H1 (cell line): Measurements from ENCODE around the gene VPS18. TPM values are rescaled to one million over a fixed set of nuclear protein-coding genes. Genes with fewer than 3 reads are reported as not detected.

ENCODE experiments used
- CTCF ChIA-PET: fragments of 300-600 bp; sonication (Branson Sonifier 250); formaldehyde crosslinking; loops from one replicate; lab custom pipeline; 2021; ENCODE audit not compliant: partially characterized antibody; lab: Charles Lee
- POLR2A ChIA-PET: fragments of 300-600 bp; sonication (Branson Sonifier 250); formaldehyde crosslinking; loops from one replicate; lab custom pipeline; 2021; ENCODE audit warnings: inconsistent platforms; ENCODE audit not compliant: partially characterized antibody; lab: Charles Lee
- DNase-seq, 2 experiments: peaks; one replicate each; pipeline versions ENCODE4 v3.0.0 to v3.0.0-alpha.2; 2010 to 2022; ENCODE audit warnings: low spot score in 2 of 2, low read depth in 1 of 2, mixed read lengths in 1 of 2
- FAIRE-seq: peaks from 2 replicates; lab custom pipeline; 2011; peaks lifted over from hg19 to GRCh38; lab: Jason Lieb, UNC
- H2AFZ ChIP-seq: 2 replicates; pipeline ENCODE4 v1.8.1; 2012; ENCODE audit warnings: low read length, inconsistent platforms
- H2AK5ac ChIP-seq: 2 replicates; pipeline ENCODE4 v1.6.1; 2013; ENCODE audit warnings: low read depth, low read length
- H2BK120ac ChIP-seq: replicated peaks from 2 replicates; pipeline ENCODE3; 2013; ENCODE audit warnings: low read depth, low read length, inconsistent platforms
- H2BK12ac ChIP-seq: 2 replicates; pipeline ENCODE4 v1.6.1; 2013; ENCODE audit warnings: low read depth, low read length
- H2BK15ac ChIP-seq: 2 replicates; pipeline ENCODE4 v1.6.1; 2013; ENCODE audit warnings: low read length
- H2BK20ac ChIP-seq: 2 replicates; pipeline ENCODE4 v1.6.1; 2013; ENCODE audit warnings: low read length
- H2BK5ac ChIP-seq: 2 replicates; pipeline ENCODE4 v1.6.1; 2013; ENCODE audit warnings: low read depth, low read length
- H3K14ac ChIP-seq: 2 replicates; pipeline ENCODE4 v1.6.1; 2013; ENCODE audit warnings: inconsistent platforms; ENCODE audit not compliant: insufficient read length
- H3K18ac ChIP-seq: 2 replicates; pipeline ENCODE4 v1.6.1; 2013; ENCODE audit warnings: low read length; ENCODE audit errors: extremely low read depth
- H3K23ac ChIP-seq: 2 replicates; pipeline ENCODE4 v1.6.1; 2013; ENCODE audit warnings: inconsistent platforms; ENCODE audit not compliant: insufficient read length
- H3K23me2 ChIP-seq: 2 replicates; pipeline ENCODE4 v1.6.1; 2013; ENCODE audit warnings: low read depth, low read length
- H3K27ac ChIP-seq: 2 replicates; pipeline ENCODE4 v1.6.1; 2011; ENCODE audit warnings: low read depth, low read length, inconsistent platforms
- H3K27me3 ChIP-seq, 4 experiments: replicated peaks in 1 of 4; 1 replicate in 1 of 4; 2 replicates in 3 of 4; pipeline versions ENCODE4 v1.6.1 to v1.8.1; 2011 to 2013; ENCODE audit warnings: low read length in 3 of 4, mild to moderate bottlenecking in 3 of 4, inconsistent platforms in 2 of 4, mixed read lengths in 2 of 4, moderate library complexity in 1 of 4; ENCODE audit not compliant: control insufficient read depth in 3 of 4, insufficient read depth in 3 of 4; ENCODE audit errors: extremely low read depth in 1 of 4
- H3K36me3 ChIP-seq, 4 experiments: 2 replicates each; pipeline versions ENCODE4 v1.6.1 to v1.8.1; 2011 to 2013; ENCODE audit warnings: mild to moderate bottlenecking in 4 of 4, low read length in 3 of 4, moderate library complexity in 2 of 4, control low read depth in 1 of 4, inconsistent platforms in 1 of 4; ENCODE audit not compliant: insufficient read depth in 4 of 4, control insufficient read depth in 2 of 4
- H3K4ac ChIP-seq: replicated peaks from 2 replicates; pipeline ENCODE3; 2013; ENCODE audit warnings: low read length, low read depth, mixed read lengths, inconsistent platforms; ENCODE audit not compliant: insufficient read length
- H3K4me1 ChIP-seq, 4 experiments: replicated peaks in 1 of 4; 1 replicate in 1 of 4; 2 replicates in 3 of 4; pipeline versions ENCODE4 v1.6.1 to v1.8.1; 2011 to 2013; ENCODE audit warnings: low read length in 3 of 4, inconsistent platforms in 2 of 4, mixed read lengths in 1 of 4; ENCODE audit not compliant: insufficient read depth in 4 of 4, control insufficient read depth in 3 of 4
- H3K4me2 ChIP-seq, 2 experiments: 2 replicates each; pipeline versions ENCODE4 v1.6.1 to v1.8.1; 2011 to 2013; ENCODE audit warnings: low read depth in 2 of 2, low read length in 2 of 2, control low read depth in 1 of 2, inconsistent platforms in 1 of 2, mild to moderate bottlenecking in 1 of 2; ENCODE audit not compliant: insufficient read depth in 1 of 2
- H3K4me3 ChIP-seq, 4 experiments: fragments of 200-600, 300-600 bp in 1 of 4; sonication (generic), shearing (Covaris generic), sonication (Bioruptor Twin) in 1 of 4; 2 replicates each; pipeline versions ENCODE4 v1.5.1 to v1.8.1; 2011 to 2016; ENCODE audit warnings: low read length in 4 of 4, low read depth in 3 of 4, control low read depth in 2 of 4, inconsistent platforms in 2 of 4, mild to moderate bottlenecking in 2 of 4, mixed read lengths in 1 of 4, moderate library complexity in 1 of 4; ENCODE audit not compliant: insufficient read depth in 2 of 4; ENCODE audit errors: extremely low read depth in 1 of 4
- H3K56ac ChIP-seq: replicated peaks from 2 replicates; pipeline ENCODE3; 2013; ENCODE audit warnings: low read depth, mild to moderate bottlenecking, mixed read lengths, low read length, inconsistent platforms; ENCODE audit not compliant: insufficient read length
- H3K79me1 ChIP-seq: 2 replicates; pipeline ENCODE4 v1.6.1; 2013; ENCODE audit warnings: low read depth, low read length, control low read depth
- H3K79me2 ChIP-seq, 2 experiments: 2 replicates each; pipeline versions ENCODE4 v1.6.1 to v1.8.1; 2012 to 2013; ENCODE audit warnings: low read length in 2 of 2, mild to moderate bottlenecking in 2 of 2, inconsistent platforms in 1 of 2; ENCODE audit not compliant: insufficient read depth in 2 of 2, control insufficient read depth in 1 of 2
- H3K9ac ChIP-seq, 4 experiments: replicated peaks in 1 of 4; 1 replicate in 1 of 4; 2 replicates in 3 of 4; pipeline versions ENCODE4 v1.6.1 to v1.8.1; 2011 to 2013; ENCODE audit warnings: low read depth in 3 of 4, low read length in 3 of 4, control low read depth in 2 of 4, mild to moderate bottlenecking in 2 of 4, moderate library complexity in 2 of 4, inconsistent platforms in 1 of 4; ENCODE audit errors: extremely low read depth in 1 of 4
- H3K9me3 ChIP-seq, 2 experiments: 2 replicates each; pipeline versions ENCODE4 v1.6.1 to v1.8.1; 2012 to 2013; ENCODE audit warnings: mild to moderate bottlenecking in 2 of 2, moderate library complexity in 2 of 2, control low read depth in 1 of 2, inconsistent platforms in 1 of 2, low read depth in 1 of 2, low read length in 1 of 2, mixed read lengths in 1 of 2; ENCODE audit not compliant: insufficient read depth in 2 of 2
- H4K20me1 ChIP-seq, 2 experiments: replicated peaks in 1 of 2; 2 replicates each; pipeline versions ENCODE3 to v1.8.1; 2011 to 2013; ENCODE audit warnings: inconsistent platforms in 2 of 2, low read length in 2 of 2, mild to moderate bottlenecking in 1 of 2; ENCODE audit not compliant: insufficient read depth in 2 of 2, control insufficient read depth in 1 of 2
- H4K5ac ChIP-seq: 2 replicates; pipeline ENCODE4 v1.6.1; 2013; ENCODE audit warnings: low read length, low read depth, mixed read lengths, inconsistent platforms; ENCODE audit not compliant: insufficient read length
- H4K8ac ChIP-seq: 2 replicates; pipeline ENCODE4 v1.8.0; 2013; ENCODE audit warnings: mild to moderate bottlenecking, moderate library complexity, low read length, inconsistent platforms; ENCODE audit not compliant: insufficient read depth; ENCODE audit errors: extremely low read depth
- H4K91ac ChIP-seq: replicated peaks from 2 replicates; pipeline ENCODE3; 2013; ENCODE audit warnings: low read length, mixed read lengths, inconsistent platforms; ENCODE audit not compliant: insufficient read length
- CBX5 ChIP-seq: fragments of 300-800, 300-1000 bp; sonication (generic); IDR thresholded peaks from 2 replicates; pipeline ENCODE4 v1.7.1; 2016; ENCODE audit warnings: antibody characterized with exemption, low read length, low read depth
- EP300 ChIP-seq, 2 experiments: IDR thresholded peaks; 1 replicate in 1 of 2; 2 replicates in 1 of 2; pipeline ENCODE4 v1.6.1; 2011 to 2012; ENCODE audit warnings: low read depth in 2 of 2, low read length in 2 of 2, mild to moderate bottlenecking in 2 of 2, borderline replicate concordance in 1 of 2, inconsistent platforms in 1 of 2, moderate library complexity in 1 of 2
- GABPA ChIP-seq: IDR thresholded peaks from 2 replicates; pipeline ENCODE4 v1.6.1; 2011; ENCODE audit warnings: mild to moderate bottlenecking, low read length, moderate library complexity, borderline replicate concordance; ENCODE audit not compliant: insufficient read depth
- KDM4A ChIP-seq: IDR thresholded peaks from one replicate; pipeline ENCODE4 v1.7.1; 2012; ENCODE audit warnings: low read depth, mild to moderate bottlenecking, moderate library complexity, low read length, inconsistent platforms; ENCODE audit not compliant: severe bottlenecking
- KDM5A ChIP-seq: fragments of 200-600 bp; IDR thresholded peaks from 2 replicates; pipeline ENCODE4 v1.7.1; 2012; ENCODE audit warnings: mild to moderate bottlenecking, low read length, inconsistent platforms, mixed read lengths
- SIRT6 ChIP-seq: IDR thresholded peaks from one replicate; pipeline ENCODE4 v1.7.1; 2012; ENCODE audit warnings: low read length, inconsistent platforms
- TAF7 ChIP-seq: optimal IDR thresholded peaks from 2 replicates; pipeline ENCODE3; 2011; ENCODE audit warnings: low read depth, mild to moderate bottlenecking, inconsistent platforms, low read length, moderate library complexity, borderline replicate concordance
- TBP ChIP-seq: IDR thresholded peaks from 2 replicates; pipeline ENCODE4 v1.6.1; 2011; ENCODE audit warnings: low read depth, low read length, improper control_type of control experiment
- ZNF274 ChIP-seq: IDR thresholded peaks from 2 replicates; pipeline ENCODE4 v1.7.0; 2012; ENCODE audit warnings: low read length, borderline replicate concordance; ENCODE audit errors: extremely low read depth
- WGBS, 2 experiments: shearing (Covaris generic) in 1 of 2; methylation state at CpG; one replicate each; pipeline versions ENCODE4 v1.1.6 to v1.1.7; 2013 to 2015; ENCODE audit warnings: low lambda C conversion rate in 2 of 2, mixed read lengths in 2 of 2, inconsistent platforms in 1 of 2, low coverage in 1 of 2, missing lambda C conversion rate in 1 of 2; ENCODE audit not compliant: insufficient replicate concordance in 2 of 2, insufficient coverage in 1 of 2, insufficient read length in 1 of 2; ENCODE audit errors: extremely low coverage in 1 of 2, missing lambda C conversion rate in 1 of 2; 5-methylcytosine and 5-hydroxymethylcytosine counted together
- polyA plus RNA-seq, 7 experiments: library from polyadenylated mRNA; depleted of rRNA in 3 of 7; stranded (reverse) in 5 of 7; unstranded in 2 of 7; fragments of >200 nt in 5 of 7; fragments of 200-250 nt in 2 of 7; gene quantifications; 1 replicate in 5 of 7; 2 replicates in 1 of 7; 4 replicates in 1 of 7; pipeline versions ENCODE4 v1.2.1 to v1.2.3, GENCODE V29; 2011 to 2013; ENCODE audit warnings: missing spikeins in 2 of 7, mixed read lengths in 2 of 7
- total RNA-seq: library from RNA; stranded (reverse); fragmentation: NEBNext Ultra II Directional; extraction: Animal tissue kit (Norgen Biotek cat#: 25700); gene quantifications from 2 replicates; pipeline ENCODE4 v1.2.1, GENCODE V29; 2021
- TF ChIP-seq, protein P1 (sequence below): IDR thresholded peaks from 2 replicates; pipeline ENCODE4 v1.6.1; 2012; ENCODE audit warnings: inconsistent platforms

The VPS18 gene
- total and polyA plus RNA-seq, 2 of the 8 experiments (the other 6 are each of a cell fraction or from before 2014, with no cell fraction given): 28.9 to 32.7 TPM

DNA sequence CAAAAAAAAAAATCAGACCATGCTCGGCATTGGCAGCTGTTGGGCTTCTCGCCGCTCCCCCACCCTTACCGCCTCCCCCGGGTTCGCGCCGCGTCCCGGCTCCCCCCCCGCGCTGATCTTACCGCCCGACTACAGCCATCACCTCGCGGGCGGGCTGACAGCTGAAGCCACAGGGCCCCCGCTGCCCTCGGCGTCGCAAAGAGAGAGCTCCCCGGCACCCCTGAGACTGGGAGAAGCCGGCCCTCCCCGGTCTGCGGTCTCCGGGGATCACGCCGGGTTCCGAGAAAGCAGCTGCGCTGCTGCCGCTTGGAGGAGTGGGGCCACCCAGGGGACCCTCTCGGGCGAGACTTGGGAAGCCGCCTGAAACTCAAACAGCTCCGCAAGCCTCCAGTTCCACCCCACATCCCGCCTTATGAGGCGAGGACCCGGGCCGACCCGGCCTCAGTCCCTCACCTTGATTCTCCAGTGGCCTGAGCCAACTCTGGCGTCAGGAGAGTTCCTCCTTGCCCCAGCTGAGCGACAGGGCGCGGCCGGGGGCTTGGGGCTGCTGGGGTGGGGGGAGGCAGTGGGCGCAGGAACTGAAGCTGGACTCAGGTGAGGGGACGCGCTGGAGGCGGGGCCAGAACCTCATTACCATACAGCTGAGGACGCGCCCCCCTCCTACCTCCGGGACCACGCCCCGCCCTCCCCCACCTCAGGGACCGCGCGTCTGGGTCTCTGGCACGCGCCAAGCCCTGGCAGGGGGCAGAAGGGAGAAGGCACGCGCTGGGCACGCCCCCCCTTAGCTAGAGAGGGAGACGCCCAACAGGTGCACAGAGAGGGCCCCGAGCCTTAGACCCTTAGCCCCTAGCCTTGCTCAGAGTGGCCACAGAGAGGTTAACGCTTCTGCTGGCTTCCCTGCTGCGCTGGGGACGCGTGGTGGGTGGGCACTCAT is 33.9 kb downstream of the VPS18 start:
- no peaks in the 10 kb centered on the region for H3K79me2 ChIP-seq
- H4K91ac ChIP-seq: no peak overlapping the region
- no peak overlapping the region for H3K23ac ChIP-seq
- peaks cover 3 to 36% (median 21%) of the 10 kb centered on the region in 4 experiments for H3K4me1 ChIP-seq
- H4K5ac ChIP-seq: no peak overlapping the region
- FAIRE-seq (no peak), DNase-seq (peak in 1 of 2 experiments; percentile 88)
- H3K9me3 ChIP-seq: no peaks in the 10 kb centered on the region
- no peak overlapping the region for H2AK5ac ChIP-seq
- no peak overlapping the region for H3K18ac ChIP-seq
- H3K23me2 ChIP-seq: peaks cover 29% of the 10 kb centered on the region; the same call in 1 of the 2 replicates
- no peak overlapping the region for H4K8ac ChIP-seq
- peak overlapping the region; percentile 31 to 71 (median 46); a peak in 7 of 8 replicates for H3K4me3 ChIP-seq
- H3K27me3 ChIP-seq: peaks cover 78 to 99% (median 98%) of the 10 kb centered on the region in 4 experiments
- no peak overlapping the region; the same call in 1 of the 2 replicates for H2BK5ac ChIP-seq
- no peak overlapping the region for H3K27ac ChIP-seq
- H2BK20ac ChIP-seq: no peak overlapping the region
- WGBS, 2 experiments: 3% methylated on average over 32 of the region's 68 CpGs; no CpG with 5 or more reads in 1 of the 2 experiments
- POLR2A ChIA-PET: interaction anchor here (0.8 to 43.8 kb wide), 11 partner anchors 10 to 494 kb away, joined by 3 to 1505 read pairs (median 3); partner anchors contain the start of genes CHAC1, INO80, NUSAP1 and OIP5
- H3K36me3 ChIP-seq: no peaks in the 10 kb centered on the region
- no peaks in the 10 kb centered on the region for H3K79me1 ChIP-seq
- CTCF ChIA-PET: interaction anchor here (0.8 to 33.1 kb wide), 10 partner anchors 4 to 537 kb away, joined by 3 to 619 read pairs (median 8); partner anchors contain the start of genes CHAC1, DLL4, RHOV and VPS18
- H3K56ac ChIP-seq: no peak overlapping the region
- H2BK12ac ChIP-seq: no peak overlapping the region
- H3K4me2 ChIP-seq: peak overlapping the region; percentile 87 to 97
- no peak overlapping the region for H2BK120ac ChIP-seq
- H3K4ac ChIP-seq: no peak overlapping the region
- peaks cover 2 to 22% of the 10 kb centered on the region in 2 experiments for H4K20me1 ChIP-seq
- no peak overlapping the region for H2BK15ac ChIP-seq
- H3K14ac ChIP-seq: no peak overlapping the region
- no peak overlapping the region for H2AFZ ChIP-seq
- no peak overlapping the region for H3K9ac ChIP-seq
- TF ChIP-seq TAF7 (peak; percentile 37), TBP (no peak), GABPA (no peak), ZNF274 (no peak), CBX5 (no peak), KDM5A (no peak), SIRT6 (no peak), KDM4A (peak; percentile 48), EP300 (IDR thresholded peaks at IDR 0.05; ENCODE audit: borderline replicate concordance in 1 of 2, low read depth in 2 of 2, low read length in 2 of 2) (no peak)
- TF ChIP-seq, protein P1, sequence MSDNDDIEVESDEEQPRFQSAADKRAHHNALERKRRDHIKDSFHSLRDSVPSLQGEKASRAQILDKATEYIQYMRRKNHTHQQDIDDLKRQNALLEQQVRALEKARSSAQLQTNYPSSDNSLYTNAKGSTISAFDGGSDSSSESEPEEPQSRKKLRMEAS: peak; percentile 71; the same call in 1 of the 2 replicates
